ENCODE data around the gene TBCC. TPM values are rescaled to one million over a fixed set of nuclear protein-coding genes. Genes with fewer than 3 reads are reported as not detected.
A peak's percentile ranks its signal among the peaks of the same experiment; 100 is the strongest.

The TBCC gene
- total RNA-seq, 4 donors from 2014 or later: 5.2 to 43.3 (median 27.3) TPM

GRCh38 chr6:42729731-42730130, 16.2 kb downstream of the TBCC start:
- H3K9me3 ChIP-seq: no peaks in the 10 kb centered on the region
- 26 to 53% methylated on average over 2 to 3 of the region's 3 CpGs for WGBS, 2 donors (ENCODE audit: low coverage in 1 of 2)
- in situ Hi-C loops (cut with MboI; ENCODE audit: low pct_ligation_motif_present in 1 of 4, low pct_unique_long_range_greater_than_20kb in 1 of 4, low sequenced_read_pairs in 3 of 4) (loop anchor here in 3 of 4 donors (5.0 to 25.0 kb wide), 3 partner anchors 67 to 158 kb away; partner anchors contain the start of gene RPL7L1 (in 1 of the 3)), intact Hi-C loops (cut with DNase I; ENCODE audit: low total_unique reads) (loop anchor here (5.0 to 10.0 kb wide), 2 partner anchors 67 to 145 kb away; partner anchors contain the start of gene RPL7L1)
- peaks cover 7 to 22% (median 13%) of the 10 kb centered on the region in 4 donors for H3K4me1 ChIP-seq
- H3K36me3 ChIP-seq: no peaks in the 10 kb centered on the region
- TF ChIP-seq POLR2AphosphoS5 (IDR thresholded peaks at IDR 0.05) (no peak), EP300 (IDR thresholded peaks at IDR 0.05; ENCODE audit: low read depth) (no peak), POLR2A (IDR thresholded peaks at IDR 0.05) (no peak)
- TF ChIP-seq, protein P1, sequence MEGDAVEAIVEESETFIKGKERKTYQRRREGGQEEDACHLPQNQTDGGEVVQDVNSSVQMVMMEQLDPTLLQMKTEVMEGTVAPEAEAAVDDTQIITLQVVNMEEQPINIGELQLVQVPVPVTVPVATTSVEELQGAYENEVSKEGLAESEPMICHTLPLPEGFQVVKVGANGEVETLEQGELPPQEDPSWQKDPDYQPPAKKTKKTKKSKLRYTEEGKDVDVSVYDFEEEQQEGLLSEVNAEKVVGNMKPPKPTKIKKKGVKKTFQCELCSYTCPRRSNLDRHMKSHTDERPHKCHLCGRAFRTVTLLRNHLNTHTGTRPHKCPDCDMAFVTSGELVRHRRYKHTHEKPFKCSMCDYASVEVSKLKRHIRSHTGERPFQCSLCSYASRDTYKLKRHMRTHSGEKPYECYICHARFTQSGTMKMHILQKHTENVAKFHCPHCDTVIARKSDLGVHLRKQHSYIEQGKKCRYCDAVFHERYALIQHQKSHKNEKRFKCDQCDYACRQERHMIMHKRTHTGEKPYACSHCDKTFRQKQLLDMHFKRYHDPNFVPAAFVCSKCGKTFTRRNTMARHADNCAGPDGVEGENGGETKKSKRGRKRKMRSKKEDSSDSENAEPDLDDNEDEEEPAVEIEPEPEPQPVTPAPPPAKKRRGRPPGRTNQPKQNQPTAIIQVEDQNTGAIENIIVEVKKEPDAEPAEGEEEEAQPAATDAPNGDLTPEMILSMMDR (IDR thresholded peaks at IDR 0.05): no peak
- H3K4me3 ChIP-seq: no peak overlapping the region
- H3K27ac ChIP-seq: no peak overlapping the region
- no peaks in the 10 kb centered on the region for H3K27me3 ChIP-seq
- DNase-seq: no peak

- in situ Hi-C loops (cut with MboI; ENCODE audit: low pct_ligation_motif_present in 1 of 4, low pct_unique_long_range_greater_than_20kb in 1 of 4, low sequenced_read_pairs in 3 of 4): loop anchor here in 3 of 4 donors (5.0 to 25.0 kb wide), 3 partner anchors 65 to 160 kb away; partner anchors contain the start of gene RPL7L1 (in 1 of the 3)
- no peaks in the 10 kb centered on the region for H3K9me3 ChIP-seq
- intact Hi-C loops (cut with DNase I; ENCODE audit: low total_unique reads): loop anchor here (5.0 to 10.0 kb wide), 2 partner anchors 65 to 147 kb away; partner anchors contain the start of gene RPL7L1
These were observed 18.3 kb downstream of the TBCC start for GRCh38 chr6:42727627-42728026.

DNA sequence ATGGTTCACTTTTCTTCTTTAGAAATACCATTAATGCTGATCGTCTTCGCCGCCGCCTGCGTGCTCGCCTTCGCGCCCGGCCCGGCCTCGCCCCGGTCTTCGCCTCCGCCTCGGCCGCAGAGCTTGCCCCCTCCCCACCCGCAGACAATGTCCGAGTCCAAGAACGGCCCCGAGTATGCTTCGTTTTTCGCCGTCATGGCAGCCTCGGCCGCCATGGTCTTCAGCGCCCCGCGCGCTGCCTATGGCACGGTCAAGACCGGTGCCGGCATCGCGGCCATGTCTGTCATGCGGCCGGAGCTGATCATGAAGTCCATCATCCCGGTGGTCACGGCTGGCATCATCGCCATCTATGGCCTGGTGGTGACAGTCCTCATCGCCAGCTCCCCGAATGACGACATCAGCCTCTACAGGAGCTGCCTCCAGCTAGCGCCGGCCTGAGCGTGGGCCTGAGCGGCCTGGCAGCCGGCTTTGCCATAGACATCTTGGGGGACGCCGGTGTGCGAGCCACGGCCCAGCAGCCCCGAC, 18.8 kb downstream of the TBCC start:
- Histone ChIP-seq H3K36me3 (no peaks in the 10 kb centered on the region), H3K27me3 (no peaks in the 10 kb centered on the region), H3K27ac (peak overlapping the region; percentile 76 to 85 (median 82)), H3K4me3 (peak overlapping the region; percentile 15 to 59 (median 36)), H3K4me1 (peaks cover 7 to 22% (median 13%) of the 10 kb centered on the region in 4 donors), H3K9me3 (no peaks in the 10 kb centered on the region)
- intact Hi-C loops (cut with DNase I; ENCODE audit: low total_unique reads): loop anchor here (5.0 to 10.0 kb wide), 2 partner anchors 65 to 148 kb away; partner anchors contain the start of gene RPL7L1
- WGBS, 2 donors (ENCODE audit: low coverage in 1 of 2): 31 to 42% methylated on average over 25 to 46 of the region's 52 CpGs
- TF ChIP-seq, protein P1 (IDR thresholded peaks at IDR 0.05): no peak
- TF ChIP-seq POLR2A (IDR thresholded peaks at IDR 0.05) (no peak), EP300 (IDR thresholded peaks at IDR 0.05; ENCODE audit: low read depth) (no peak), POLR2AphosphoS5 (IDR thresholded peaks at IDR 0.05) (no peak)
- no peak for DNase-seq
- in situ Hi-C loops (cut with MboI; ENCODE audit: low pct_ligation_motif_present in 1 of 4, low pct_unique_long_range_greater_than_20kb in 1 of 4, low sequenced_read_pairs in 3 of 4): loop anchor here in 3 of 4 donors (5.0 to 25.0 kb wide), 3 partner anchors 65 to 160 kb away; partner anchors contain the start of gene RPL7L1 (in 1 of the 3)

More at GRCh38 chr6:42727627-42728026, 18.3 kb downstream of the TBCC start:
- peaks cover 7 to 22% (median 13%) of the 10 kb centered on the region in 4 donors for H3K4me1 ChIP-seq
- H3K4me3 ChIP-seq: peak overlapping the region in 3 of 4 donors; percentile 32 to 59 (median 41)
- DNase-seq: no peak
- 81% methylated on average over 22 of the region's 22 CpGs; no CpG with 5 or more reads in 1 of the 2 donors for WGBS, 2 donors (ENCODE audit: low coverage in 1 of 2)
- TF ChIP-seq EP300 (IDR thresholded peaks at IDR 0.05; ENCODE audit: low read depth) (no peak), POLR2AphosphoS5 (IDR thresholded peaks at IDR 0.05) (peak in 1 of 3 donors; percentile 33)
- no peaks in the 10 kb centered on the region for H3K36me3 ChIP-seq
- no peaks in the 10 kb centered on the region for H3K27me3 ChIP-seq
- peak overlapping the region; percentile 76 to 85 (median 82) for H3K27ac ChIP-seq

DNA sequence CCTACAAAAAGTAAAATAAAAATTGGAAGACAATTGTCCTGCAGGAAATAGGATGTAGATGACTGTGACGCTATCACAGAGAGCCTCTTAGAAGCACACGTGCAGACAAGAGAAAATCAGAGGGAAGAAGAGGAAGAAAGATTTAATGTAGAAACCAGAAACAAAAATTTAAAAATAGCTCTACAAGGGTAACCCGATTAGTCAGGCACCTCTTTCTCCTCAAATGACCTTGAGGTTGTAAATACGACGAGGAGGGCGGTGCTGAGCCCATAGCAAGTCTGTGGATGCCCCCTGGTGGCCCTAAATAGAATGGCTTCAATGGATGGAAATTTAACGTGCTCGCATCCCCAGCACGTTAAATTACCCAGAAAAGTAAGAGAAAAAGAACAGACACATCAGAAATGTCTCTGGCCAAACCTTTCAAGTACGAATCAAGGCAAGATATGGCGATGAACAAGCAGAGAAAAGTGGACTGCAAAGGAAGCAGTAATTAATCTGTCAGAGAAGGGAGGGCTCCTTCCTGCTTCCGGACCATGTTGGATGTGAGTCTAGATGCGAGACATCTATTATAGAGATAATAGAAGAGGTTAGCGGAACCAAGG, 19.3 kb downstream of the TBCC start:
- Histone ChIP-seq H3K27me3 (no peaks in the 10 kb centered on the region), H3K4me1 (peaks cover 7 to 22% (median 13%) of the 10 kb centered on the region in 4 donors), H3K27ac (peak overlapping the region; percentile 76 to 85 (median 82)), H3K9me3 (no peaks in the 10 kb centered on the region), H3K4me3 (peak overlapping the region; percentile 15 to 59 (median 36)), H3K36me3 (no peaks in the 10 kb centered on the region)
- peak; percentile 79 for DNase-seq
- intact Hi-C loops (cut with DNase I; ENCODE audit: low total_unique reads) (loop anchor here (5.0 to 10.0 kb wide), 2 partner anchors 64 to 148 kb away; partner anchors contain the start of gene RPL7L1), in situ Hi-C loops (cut with MboI; ENCODE audit: low pct_ligation_motif_present in 1 of 4, low pct_unique_long_range_greater_than_20kb in 1 of 4, low sequenced_read_pairs in 3 of 4) (loop anchor here in 3 of 4 donors (5.0 to 25.0 kb wide), 3 partner anchors 64 to 161 kb away; partner anchors contain the start of gene RPL7L1 (in 1 of the 3))
- TF ChIP-seq, protein P1 (IDR thresholded peaks at IDR 0.05): peak; percentile 90 to 97 (median 95)
- TF ChIP-seq EP300 (IDR thresholded peaks at IDR 0.05; ENCODE audit: low read depth) (no peak), POLR2A (IDR thresholded peaks at IDR 0.05) (no peak), POLR2AphosphoS5 (IDR thresholded peaks at IDR 0.05) (peak in 2 of 3 donors; percentile 33 to 57)
- WGBS, 2 donors (ENCODE audit: low coverage in 1 of 2): 3% methylated on average over 14 of the region's 14 CpGs
